ENCODE measurements around the gene SMIM43.

SMIM43 gene

DNA sequence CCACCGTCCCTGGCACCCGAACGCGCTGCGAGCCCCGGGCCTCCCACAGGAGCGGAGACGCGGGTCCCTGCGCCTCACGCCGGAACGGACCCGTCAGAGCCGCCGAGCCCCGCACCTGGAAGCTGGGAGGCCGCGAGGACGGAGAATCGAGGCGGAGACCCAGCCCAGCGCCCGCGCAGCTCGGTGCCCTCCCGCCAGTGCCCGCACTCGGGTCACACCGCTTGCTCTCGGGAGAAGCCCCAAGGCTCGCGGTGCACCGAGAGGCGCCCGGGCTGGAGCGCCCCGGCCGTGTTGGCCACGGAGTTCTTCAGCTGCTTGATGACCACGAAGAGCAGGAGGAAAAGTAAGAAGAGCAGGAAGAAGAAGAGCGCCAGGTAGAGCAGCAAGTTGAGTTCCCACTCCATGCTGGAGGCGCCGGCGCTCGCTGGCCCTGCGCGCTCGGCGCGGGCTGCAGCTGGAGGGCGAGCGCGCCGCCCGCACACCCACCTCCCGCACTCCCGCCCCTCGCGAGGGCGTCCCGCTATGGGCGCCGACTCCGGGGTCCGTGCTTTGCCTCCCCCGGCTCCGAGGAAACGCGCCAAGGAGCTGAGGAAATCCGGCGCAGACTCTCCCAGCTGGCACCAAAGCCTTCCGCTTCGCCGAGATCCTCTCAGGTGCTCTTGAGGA, at the start of gene SMIM43:
Gene SMIM43 (minus strand): TSS at position 463 of the 666 bp plus-strand sequence. CDS start 59 bp downstream, at position 404.
- DNase-seq (ENCODE audit: low read depth in 1 of 2, low spot score in 1 of 2) = no peak

DNA sequence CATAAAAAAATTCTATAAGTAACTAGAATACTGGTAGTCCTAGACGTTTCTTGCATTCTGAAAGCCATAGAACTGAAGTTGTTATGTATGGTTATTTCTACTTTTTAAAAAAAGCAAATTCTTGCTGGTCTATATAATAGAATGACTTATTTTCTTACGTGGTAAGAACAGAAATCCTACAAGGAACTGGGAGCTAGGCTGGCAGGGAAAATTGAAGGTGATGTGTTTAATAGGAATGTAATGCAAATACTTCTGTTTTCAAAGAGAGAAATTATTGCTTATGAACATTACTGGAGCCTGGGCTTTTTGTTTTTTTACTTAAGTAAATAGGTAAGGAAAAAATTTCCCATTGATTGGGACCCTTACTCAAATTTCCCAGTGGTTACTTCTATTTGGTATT, 49.8 kb upstream of the SMIM43 start:
- no peak for DNase-seq (ENCODE audit: low read depth in 1 of 2, low spot score in 1 of 2)

GRCh38 chr4:121811122-121811521, 46.2 kb upstream of the SMIM43 start:
- no peak for DNase-seq (ENCODE audit: low read depth in 1 of 2, low spot score in 1 of 2)

GRCh38 chr4:121806411-121806810, 41.4 kb upstream of the SMIM43 start:
- DNase-seq (ENCODE audit: low read depth in 1 of 2, low spot score in 1 of 2) = no peak

GRCh38 chr4:121801715-121802075, 36.7 kb upstream of the SMIM43 start:
- no peak for DNase-seq (ENCODE audit: low read depth in 1 of 2, low spot score in 1 of 2)

GRCh38 chr4:121800961-121801714, 36.2 kb upstream of the SMIM43 start, which contains the start of gene EXOSC9:
EXOSC9 (plus strand) TSS chr4:121801323; CDS start chr4:121801425, 102 bp downstream.
- DNase-seq (ENCODE audit: low read depth in 1 of 2, low spot score in 1 of 2) = peak; percentile 88 to 91

DNA sequence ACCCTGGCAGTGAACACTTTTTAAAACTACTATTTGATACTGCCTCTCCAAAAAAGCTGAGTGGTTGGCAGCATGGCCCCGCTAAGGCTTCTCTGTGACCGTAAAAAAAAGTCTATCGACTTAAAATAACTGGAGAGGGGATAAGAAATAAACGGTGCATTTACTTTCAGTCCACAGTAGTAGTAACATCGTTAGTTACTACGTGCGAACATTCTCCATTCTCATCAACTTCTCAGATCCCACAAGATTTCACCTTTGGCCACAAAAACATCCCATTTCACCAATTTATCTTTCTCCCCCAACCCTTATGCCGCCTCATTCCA, 35.6 kb upstream of the SMIM43 start:
- DNase-seq (ENCODE audit: low read depth in 1 of 2, low spot score in 1 of 2) = no peak

GRCh38 chr4:121799867-121800501, 35.0 kb upstream of the SMIM43 start:
- no peak for DNase-seq (ENCODE audit: low read depth in 1 of 2, low spot score in 1 of 2)

DNA sequence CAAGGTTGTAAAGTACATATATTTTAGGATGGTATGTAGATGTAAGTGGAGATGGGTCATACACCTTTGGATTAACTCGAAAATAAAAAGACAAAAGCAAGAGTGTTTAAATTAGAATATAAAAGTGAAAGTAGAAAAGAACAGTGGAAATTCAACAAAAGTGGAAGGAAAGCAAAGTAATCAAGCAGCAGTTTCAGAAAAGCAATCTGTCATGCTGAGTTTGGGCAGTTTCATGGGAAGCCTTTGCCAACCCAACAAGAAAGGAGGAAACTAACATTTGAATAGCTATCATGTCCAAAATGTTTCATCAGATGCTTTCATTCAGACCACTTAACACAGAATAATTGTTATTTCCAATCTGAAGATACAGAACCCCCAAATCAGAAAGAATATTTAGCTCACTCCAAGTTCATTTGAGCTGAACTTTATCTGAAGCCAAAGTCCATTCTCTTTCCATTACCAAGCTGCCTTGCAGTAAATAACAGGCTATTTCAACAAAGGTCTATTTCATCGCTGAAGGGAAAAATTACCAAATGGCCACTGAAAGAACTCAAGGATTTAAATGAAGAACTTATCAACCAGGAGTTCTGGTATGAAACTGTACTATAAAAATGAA, 34.4 kb upstream of the SMIM43 start:
- DNase-seq (ENCODE audit: low read depth in 1 of 2, low spot score in 1 of 2) = no peak

- DNase-seq (ENCODE audit: low read depth in 1 of 2, low spot score in 1 of 2) = no peak
These were observed 31.3 kb upstream of the SMIM43 start for GRCh38 chr4:121796283-121796682.

DNA sequence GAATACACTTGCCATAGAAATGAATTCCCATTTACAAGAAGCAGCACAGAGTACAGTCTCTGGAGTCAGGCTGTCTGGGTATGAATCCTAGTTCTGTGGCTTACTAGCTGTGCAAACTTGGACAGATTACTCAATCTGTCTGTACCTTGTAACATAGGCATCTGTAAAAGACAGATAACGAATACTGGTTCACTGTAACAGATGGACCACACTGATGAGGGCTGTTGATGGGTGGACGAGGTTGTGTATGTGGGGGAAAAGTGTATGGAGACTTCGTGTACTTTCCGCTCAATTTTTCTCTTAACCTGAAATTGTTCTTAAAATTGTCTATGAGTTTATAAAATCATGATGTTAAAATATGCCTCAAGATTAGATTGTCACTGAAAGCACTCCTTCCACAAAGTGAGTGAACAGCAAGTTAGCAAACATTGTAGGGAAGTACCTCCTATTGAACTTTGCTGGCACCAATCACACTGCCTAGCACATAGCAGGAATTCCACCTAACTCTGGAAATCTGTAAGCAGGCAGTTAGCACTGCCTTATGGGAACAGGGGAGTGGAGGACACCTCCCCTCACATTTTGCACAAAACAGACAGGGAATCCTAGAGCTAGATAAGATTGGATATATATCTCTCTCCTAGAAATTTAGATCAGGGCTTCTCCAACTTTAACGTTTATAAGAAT, 29.7 kb upstream of the SMIM43 start:
- DNase-seq (ENCODE audit: low read depth in 1 of 2, low spot score in 1 of 2) = no peak

- no peak for DNase-seq (ENCODE audit: low read depth in 1 of 2, low spot score in 1 of 2)
These were observed 28.0 kb upstream of the SMIM43 start for GRCh38 chr4:121792966-121793365.

DNA sequence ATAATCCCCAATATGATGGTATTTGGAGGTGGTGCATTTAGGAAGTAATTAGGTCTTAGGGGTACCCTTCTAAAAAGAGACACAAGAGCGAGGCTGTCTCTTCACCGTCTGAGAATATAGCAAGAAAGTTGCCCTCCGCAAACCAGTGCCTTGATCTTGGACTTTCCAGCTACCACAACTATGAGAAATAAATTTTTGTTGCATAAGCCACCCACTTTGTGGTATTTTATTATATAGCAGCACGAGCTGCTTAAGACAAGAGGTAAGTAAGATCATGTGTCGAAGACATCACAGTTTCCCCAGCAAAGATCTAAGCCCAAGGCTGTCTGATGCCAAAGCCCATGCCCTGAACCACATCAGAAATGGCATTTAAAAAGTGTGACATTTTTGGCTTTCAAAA, 26.5 kb upstream of the SMIM43 start:
- DNase-seq (ENCODE audit: low read depth in 1 of 2, low spot score in 1 of 2) = no peak

- DNase-seq (ENCODE audit: low read depth in 1 of 2, low spot score in 1 of 2) = no peak
These were observed 26.0 kb upstream of the SMIM43 start for GRCh38 chr4:121790976-121791375.

DNA sequence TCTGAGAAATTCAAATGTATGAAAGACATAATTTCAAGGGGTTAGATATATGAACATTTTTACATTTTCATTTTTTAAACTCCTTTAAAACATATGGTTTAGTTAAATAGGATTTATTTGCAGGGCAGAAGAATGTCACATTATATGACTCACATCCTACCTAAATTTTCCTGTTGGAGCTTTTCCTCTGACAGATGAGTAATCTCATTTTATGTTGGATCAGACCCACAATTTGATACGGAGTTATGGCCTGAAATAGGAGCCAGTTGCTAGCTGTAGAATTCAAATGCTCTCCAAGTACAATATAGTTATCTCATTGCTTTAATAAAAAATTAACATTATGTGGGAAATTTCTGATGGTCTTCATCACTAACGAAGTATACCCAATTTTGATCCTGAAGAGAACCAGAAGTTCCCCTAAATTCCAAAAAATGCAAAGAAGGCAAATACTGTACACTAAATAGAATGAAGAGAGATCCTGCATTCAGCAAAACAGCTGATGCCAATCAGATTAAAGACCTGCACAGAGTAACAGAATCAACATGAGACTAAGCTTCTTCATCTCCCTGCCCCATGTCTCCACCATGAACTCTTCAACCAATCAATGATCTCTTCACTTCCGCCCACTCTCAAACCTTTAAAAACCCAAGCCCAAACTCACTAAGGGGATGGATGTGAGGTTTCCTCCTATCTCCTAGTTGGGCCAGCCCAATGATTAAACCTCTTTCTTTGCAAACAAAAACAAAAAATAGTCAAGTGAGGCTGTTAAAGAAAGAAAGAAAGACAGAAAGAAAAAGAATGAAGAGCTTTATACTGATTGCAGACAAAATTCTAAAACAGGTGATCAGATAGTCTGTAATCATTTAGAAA, 25.2 kb upstream of the SMIM43 start:
- DNase-seq (ENCODE audit: low read depth in 1 of 2, low spot score in 1 of 2) = no peak

GRCh38 chr4:121789455-121789854, 24.5 kb upstream of the SMIM43 start:
- DNase-seq (ENCODE audit: low read depth in 1 of 2, low spot score in 1 of 2) = no peak

- no peak for DNase-seq (ENCODE audit: low read depth in 1 of 2, low spot score in 1 of 2)
These were observed 23.9 kb upstream of the SMIM43 start for GRCh38 chr4:121788896-121789295.

- no peak for DNase-seq (ENCODE audit: low read depth in 1 of 2, low spot score in 1 of 2)
These were observed 21.3 kb upstream of the SMIM43 start for GRCh38 chr4:121786221-121786620.

GRCh38 chr4:121785479-121785878, 20.5 kb upstream of the SMIM43 start:
- no peak for DNase-seq (ENCODE audit: low read depth in 1 of 2, low spot score in 1 of 2)

DNA sequence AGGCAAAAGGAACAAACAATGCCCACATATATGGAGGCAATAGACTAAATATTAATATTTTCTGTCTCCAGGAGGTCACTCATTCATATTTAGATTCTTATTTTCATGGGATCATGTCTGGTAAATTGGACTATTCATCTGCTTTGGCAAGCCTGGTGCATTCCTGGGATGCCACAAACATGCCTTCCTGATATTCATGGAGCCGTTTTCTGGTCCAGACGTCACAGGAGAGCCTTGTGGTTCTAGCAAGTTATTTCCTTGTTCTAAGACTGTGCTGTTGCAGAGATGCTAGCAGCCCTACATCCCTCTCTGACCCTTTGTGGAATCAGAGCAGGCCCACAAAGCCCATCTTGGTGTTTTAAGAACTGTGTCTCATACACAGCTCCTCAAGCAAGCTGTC, 20.0 kb upstream of the SMIM43 start:
- no peak for DNase-seq (ENCODE audit: low read depth in 1 of 2, low spot score in 1 of 2)

All from stimulated activated CD4-positive, alpha-beta T cell treated with anti-CD3 and anti-CD28 coated beads, Interleukin-15, amount 100 ng/mL, for 1 hour (primary cell).